Uterus (tissue), 4 donors: Measurements from ENCODE around the gene FOXN4. TPM values are rescaled to one million over a fixed set of nuclear protein-coding genes. Genes with fewer than 3 reads are reported as not detected.

Source experiments
- DNase-seq, 2 donors: peaks; one replicate each; pipeline ENCODE4 v3.0.0-alpha.2; 2019 to 2020
- H3K27ac ChIP-seq, 2 donors: fragments of 200-600 bp; sonication (generic); 1 replicate in 1 of 2; 2 replicates in 1 of 2; pipeline ENCODE4 v1.5.1; 2016 to 2018
- H3K27me3 ChIP-seq, 2 donors: fragments of 200-600 bp; sonication (generic); one replicate each; pipeline ENCODE4 v1.5.1; 2018 to 2019; ENCODE audit warnings: control low read depth in 1 of 2
- H3K36me3 ChIP-seq, 2 donors: fragments of 200-600 bp; sonication (generic); one replicate each; pipeline ENCODE4 v1.5.1; 2019; ENCODE audit warnings: control low read depth in 1 of 2
- H3K4me1 ChIP-seq, 2 donors: fragments of 200-600 bp; sonication (generic); one replicate each; pipeline ENCODE4 v1.5.1; 2018 to 2019; ENCODE audit warnings: control low read depth in 1 of 2
- H3K4me3 ChIP-seq, 2 donors: fragments of 200-600 bp; sonication (generic); 1 replicate in 1 of 2; 2 replicates in 1 of 2; pipeline ENCODE4 v1.5.1; 2018 to 2019; ENCODE audit warnings: mild to moderate bottlenecking in 1 of 2
- H3K9me3 ChIP-seq, 2 donors: fragments of 200-600 bp; sonication (generic); one replicate each; pipeline ENCODE4 v1.5.1; 2019; ENCODE audit warnings: control low read depth in 1 of 2
- CTCF ChIP-seq, 4 experiments: fragments of 200-600 bp in 2 of 4; fragments of 450-650 bp in 2 of 4; sonication (generic) in 2 of 4; IDR thresholded peaks; one replicate each; pipeline ENCODE4 v1.5.1; 2016 to 2019; ENCODE audit warnings: antibody characterized with exemption in 4 of 4, mild to moderate bottlenecking in 2 of 4, moderate library complexity in 1 of 4
- POLR2A ChIP-seq, 2 donors: fragments of 450-650 bp; IDR thresholded peaks; one replicate each; pipeline ENCODE4 v1.6.1; 2016; ENCODE audit warnings: antibody characterized with exemption in 2 of 2, mild to moderate bottlenecking in 1 of 2, moderate library complexity in 1 of 2
- intact Hi-C: fragments of 100-400 bp; cut with DNase I; formaldehyde crosslinking; loops from one replicate; pipeline ENCODE4 v1.15.1; 2023; ENCODE audit warnings: low total_unique reads
- total RNA-seq, 4 donors: library from RNA; depleted of rRNA in 3 of 4; stranded (reverse); fragments of >200 nt in 3 of 4; gene quantifications; one replicate each; pipeline versions ENCODE4 v1.1.0 to v1.2.4, GENCODE V29; 2014 to 2023
- donor health status: DM: yes; HTN: yes; CAD: no.

FOXN4 gene
- total RNA-seq, 4 donors from 2014 or later: not detected

- DNase-seq: no peak
These were observed 50.9 kb downstream of the FOXN4 start for GRCh38 chr12:109258201-109258600.

GRCh38 chr12:109256011-109256410 is 53.1 kb downstream of the FOXN4 start:
- TF ChIP-seq CTCF (IDR thresholded peaks at IDR 0.05) (no peak), POLR2A (IDR thresholded peaks at IDR 0.05) (no peak)
- Histone ChIP-seq H3K27ac (no peak overlapping the region), H3K36me3 (no peaks in the 10 kb centered on the region), H3K4me3 (no peak overlapping the region), H3K9me3 (no peaks in the 10 kb centered on the region), H3K4me1 (no peaks in the 10 kb centered on the region), H3K27me3 (no peaks in the 10 kb centered on the region)
- no peak for DNase-seq
- intact Hi-C loops: no loop called here

More at GRCh38 chr12:109258201-109258600, 50.9 kb downstream of the FOXN4 start:
- H3K27me3 ChIP-seq: no peaks in the 10 kb centered on the region
- H3K4me1 ChIP-seq: no peaks in the 10 kb centered on the region
- H3K4me3 ChIP-seq: no peak overlapping the region
- no peak overlapping the region for H3K27ac ChIP-seq
- no peaks in the 10 kb centered on the region for H3K36me3 ChIP-seq
- intact Hi-C loops: no loop called here
- TF ChIP-seq POLR2A (IDR thresholded peaks at IDR 0.05) (no peak), CTCF (IDR thresholded peaks at IDR 0.05) (no peak)
- peaks cover 0 to 2% of the 10 kb centered on the region in 2 donors for H3K9me3 ChIP-seq

GRCh38 chr12:109255377-109255776 is 53.7 kb downstream of the FOXN4 start:
- no peaks in the 10 kb centered on the region for H3K36me3 ChIP-seq
- H3K27ac ChIP-seq: no peak overlapping the region
- no peaks in the 10 kb centered on the region for H3K27me3 ChIP-seq
- no peak for DNase-seq
- no peaks in the 10 kb centered on the region for H3K4me1 ChIP-seq
- intact Hi-C loops: no loop called here
- TF ChIP-seq POLR2A (IDR thresholded peaks at IDR 0.05): no peak
- no peak for TF ChIP-seq CTCF (IDR thresholded peaks at IDR 0.05)
- no peak overlapping the region for H3K4me3 ChIP-seq
- no peaks in the 10 kb centered on the region for H3K9me3 ChIP-seq

- no peak for DNase-seq
- intact Hi-C loops: no loop called here
- H3K27me3 ChIP-seq: no peaks in the 10 kb centered on the region
- H3K27ac ChIP-seq: no peak overlapping the region
- H3K4me1 ChIP-seq: no peaks in the 10 kb centered on the region
- H3K4me3 ChIP-seq: no peak overlapping the region
- TF ChIP-seq POLR2A (IDR thresholded peaks at IDR 0.05): no peak
- no peak for TF ChIP-seq CTCF (IDR thresholded peaks at IDR 0.05)
- no peaks in the 10 kb centered on the region for H3K36me3 ChIP-seq
- H3K9me3 ChIP-seq: no peaks in the 10 kb centered on the region
These were observed 55.1 kb downstream of the FOXN4 start for GRCh38 chr12:109253913-109254544.

- Histone ChIP-seq H3K4me3 (no peak overlapping the region), H3K9me3 (no peaks in the 10 kb centered on the region), H3K27ac (no peak overlapping the region), H3K36me3 (no peaks in the 10 kb centered on the region), H3K27me3 (no peaks in the 10 kb centered on the region), H3K4me1 (no peaks in the 10 kb centered on the region)
- intact Hi-C loops: no loop called here
- TF ChIP-seq POLR2A (IDR thresholded peaks at IDR 0.05) (no peak), CTCF (IDR thresholded peaks at IDR 0.05) (no peak)
- DNase-seq: no peak
These were observed 56.3 kb downstream of the FOXN4 start for GRCh38 chr12:109252799-109253198.
